Gastrocnemius medialis (tissue), 4 donors: ENCODE data around the gene TINAGL1. TPM values are rescaled to one million over a fixed set of nuclear protein-coding genes. Genes with fewer than 3 reads are reported as not detected.

Experiments
- ATAC-seq, 2 donors: fragments of 150-250 bp; one replicate each; pipeline ENCODE4 v1.9.1; 2016
- DNase-seq, 2 donors: peaks; one replicate each; pipeline ENCODE4 v3.0.0-alpha.2; 2019
- H3K27ac ChIP-seq, 4 donors: fragments of 200-600 bp; sonication (generic); 1 replicate in 1 of 4; 2 replicates in 3 of 4; pipeline ENCODE4 v1.5.1; 2016 to 2018; ENCODE audit warnings: mild to moderate bottlenecking in 2 of 4, moderate library complexity in 1 of 4
- H3K27me3 ChIP-seq, 3 donors: fragments of 200-600 bp; sonication (generic) in 2 of 3; 1 replicate in 1 of 3; 2 replicates in 2 of 3; pipeline versions ENCODE4 v1.5.1 to v1.6.0; 2016 to 2019; ENCODE audit warnings: mild to moderate bottlenecking in 1 of 3, moderate library complexity in 1 of 3
- H3K36me3 ChIP-seq, 2 donors: fragments of 200-600 bp; sonication (generic) in 1 of 2; one replicate each; pipeline ENCODE4 v1.5.1; 2017 to 2018
- H3K4me1 ChIP-seq, 2 donors: fragments of 200-600 bp; sonication (generic) in 1 of 2; one replicate each; pipeline ENCODE4 v1.5.1; 2016 to 2017; ENCODE audit warnings: mild to moderate bottlenecking in 2 of 2
- H3K4me3 ChIP-seq, 4 donors: fragments of 200-600 bp; sonication (generic) in 3 of 4; 1 replicate in 1 of 4; 2 replicates in 3 of 4; pipeline ENCODE4 v1.5.1; 2016 to 2019; ENCODE audit warnings: mild to moderate bottlenecking in 2 of 4
- H3K9me3 ChIP-seq, 3 donors: fragments of 200-600 bp; sonication (generic) in 2 of 3; 1 replicate in 1 of 3; 2 replicates in 2 of 3; pipeline ENCODE4 v1.5.1; 2016 to 2019
- CTCF ChIP-seq, 5 experiments: fragments of 450-650 bp in 3 of 5; fragments of 200-600 bp in 2 of 5; sonication (generic) in 2 of 5; IDR thresholded peaks in 4 of 5; conservative IDR thresholded peaks in 1 of 5; 1 replicate in 4 of 5; 2 replicates in 1 of 5; pipeline ENCODE4 v1.5.1; 2016 to 2019; ENCODE audit warnings: antibody characterized with exemption in 5 of 5, mild to moderate bottlenecking in 3 of 5, moderate library complexity in 3 of 5
- POLR2A ChIP-seq, 2 donors: fragments of 450-650 bp; IDR thresholded peaks; one replicate each; pipeline ENCODE4 v1.6.1; 2017; ENCODE audit warnings: antibody characterized with exemption in 2 of 2, mild to moderate bottlenecking in 2 of 2, moderate library complexity in 2 of 2
- in situ Hi-C, 4 donors: fragments of 200-750 bp; cut with MboI; loops; one replicate each; pipeline versions ENCODE4 v1.15.0 to v1.8.0; 2017; ENCODE audit warnings: low sequenced_read_pairs in 4 of 4
- intact Hi-C: fragments of 100-400 bp; cut with DNase I; formaldehyde crosslinking; loops from one replicate; pipeline ENCODE4 v1.15.1; 2023; ENCODE audit warnings: low total_unique reads
- total RNA-seq, 4 donors: library from RNA; depleted of rRNA; stranded (reverse); fragments of >200 nt; gene quantifications; one replicate each; pipeline versions ENCODE4 v1.1.0 to v1.2.3, GENCODE V29; 2016

Gene TINAGL1
- total RNA-seq, 4 donors from 2014 or later: 50.3 to 120 (median 105) TPM

GRCh38 chr1:31562707-31563360, 13.5 kb upstream of the TINAGL1 start:
- H3K9me3 ChIP-seq: no peaks in the 10 kb centered on the region
- no peaks in the 10 kb centered on the region for H3K27me3 ChIP-seq
- in situ Hi-C loops: loop anchor here (10.0 to 25.0 kb wide), 2 partner anchors 222 to 224 kb away; no protein-coding TSS in a partner anchor
- DNase-seq: no peak
- no peaks in the 10 kb centered on the region for H3K4me1 ChIP-seq
- no peaks in the 10 kb centered on the region for H3K36me3 ChIP-seq
- intact Hi-C loops: no loop called here
- no peak for ATAC-seq
- TF ChIP-seq POLR2A (IDR thresholded peaks at IDR 0.05) (no peak), CTCF (IDR thresholded peaks at IDR 0.05 in 4 of 5, conservative IDR thresholded peaks at IDR 0.05 in 1 of 5) (no peak)
- no peak overlapping the region for H3K27ac ChIP-seq
- no peak overlapping the region for H3K4me3 ChIP-seq

- no peak overlapping the region for H3K27ac ChIP-seq
- H3K27me3 ChIP-seq: no peaks in the 10 kb centered on the region
- intact Hi-C loops (loop anchor here (1.0 kb wide), 2 partner anchors 30 to 225 kb away; no protein-coding TSS in a partner anchor), in situ Hi-C loops (loop anchor here (10.0 to 25.0 kb wide), 2 partner anchors 220 to 223 kb away; no protein-coding TSS in a partner anchor)
- no peaks in the 10 kb centered on the region for H3K36me3 ChIP-seq
- no peak overlapping the region for H3K4me3 ChIP-seq
- DNase-seq: no peak
- no peaks in the 10 kb centered on the region for H3K4me1 ChIP-seq
- TF ChIP-seq CTCF (IDR thresholded peaks at IDR 0.05 in 4 of 5, conservative IDR thresholded peaks at IDR 0.05 in 1 of 5) (no peak), POLR2A (IDR thresholded peaks at IDR 0.05) (no peak)
- no peak for ATAC-seq
- H3K9me3 ChIP-seq: no peaks in the 10 kb centered on the region
These were observed 11.7 kb upstream of the TINAGL1 start for GRCh38 chr1:31564606-31564989.

- Histone ChIP-seq H3K4me1 (peaks cover 0 to 2% of the 10 kb centered on the region in 2 donors), H3K9me3 (no peaks in the 10 kb centered on the region), H3K27ac (no peak overlapping the region), H3K4me3 (no peak overlapping the region), H3K36me3 (no peaks in the 10 kb centered on the region), H3K27me3 (no peaks in the 10 kb centered on the region)
- DNase-seq: no peak
- ATAC-seq: no peak
- in situ Hi-C loops (loop anchor here (10.0 to 25.0 kb wide), 2 partner anchors 217 to 219 kb away; no protein-coding TSS in a partner anchor), intact Hi-C loops (no loop called here)
- TF ChIP-seq CTCF (IDR thresholded peaks at IDR 0.05 in 4 of 5, conservative IDR thresholded peaks at IDR 0.05 in 1 of 5) (no peak), POLR2A (IDR thresholded peaks at IDR 0.05) (no peak)
These were observed 8.3 kb upstream of the TINAGL1 start for GRCh38 chr1:31567956-31568570.

GRCh38 chr1:31568895-31569595, 7.3 kb upstream of the TINAGL1 start:
- no peaks in the 10 kb centered on the region for H3K36me3 ChIP-seq
- intact Hi-C loops: no loop called here
- peak in 1 of 2 donors; percentile 74 for DNase-seq

More at GRCh38 chr1:31568895-31569595, 7.3 kb upstream of the TINAGL1 start:
- peaks cover 0 to 6% of the 10 kb centered on the region in 2 donors for H3K4me1 ChIP-seq
- no peak overlapping the region for H3K4me3 ChIP-seq
- no peak overlapping the region for H3K27ac ChIP-seq
- ATAC-seq: peak; percentile 60 to 76
- H3K27me3 ChIP-seq: no peaks in the 10 kb centered on the region
- in situ Hi-C loops: loop anchor here (10.0 to 25.0 kb wide), 2 partner anchors 216 to 218 kb away; no protein-coding TSS in a partner anchor
- H3K9me3 ChIP-seq: no peaks in the 10 kb centered on the region
- TF ChIP-seq POLR2A (IDR thresholded peaks at IDR 0.05) (no peak), CTCF (IDR thresholded peaks at IDR 0.05 in 4 of 5, conservative IDR thresholded peaks at IDR 0.05 in 1 of 5) (no peak)
